ENCODE data around the gene SLC22A3.

GRCh38 chr6:160489091-160489490, 140.9 kb downstream of the SLC22A3 start:
- TF ChIP-seq CTCF (conservative IDR thresholded peaks at IDR 0.05 in 1 of 2, IDR thresholded peaks at IDR 0.05 in 1 of 2; ENCODE audit: extremely low read depth in 1 of 2, insufficient read depth in 1 of 2, low read depth in 1 of 2, low read length in 2 of 2) (no peak), EZH2 (IDR thresholded peaks at IDR 0.05; ENCODE audit: borderline replicate concordance, low read length) (no peak)

All from mammary epithelial cell (primary cell).